Measurements from ENCODE around the gene SDF4. TPM values are rescaled to one million over a fixed set of nuclear protein-coding genes. Genes with fewer than 3 reads are reported as not detected.

The SDF4 gene
- polyA plus RNA-seq, 1 experiment: 109 TPM

DNA sequence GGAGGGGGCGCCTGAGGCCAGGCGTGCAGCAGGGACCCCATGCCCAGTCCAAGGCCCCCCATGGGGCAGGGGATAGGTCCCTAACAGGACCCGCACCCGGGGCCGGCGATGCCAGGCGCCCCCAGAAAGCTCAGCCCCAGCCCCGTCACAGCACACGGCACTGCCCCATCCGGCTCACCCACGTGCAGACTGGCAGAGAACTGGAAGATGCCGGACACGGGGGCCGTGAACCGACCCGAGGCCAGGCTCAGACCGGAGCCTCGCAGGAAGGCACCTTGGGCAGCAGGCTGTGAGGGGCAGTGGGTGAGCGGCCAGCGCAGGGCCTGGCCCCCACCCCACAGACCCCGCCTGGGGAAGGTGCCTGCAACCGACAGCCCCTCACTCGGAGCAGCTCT lies 11.5 kb upstream of the SDF4 start:
- Histone ChIP-seq H3K4me3 (ENCODE audit: low read depth, low read length) (no peak overlapping the region), H3K9me3 (ENCODE audit: control insufficient read depth, insufficient read depth, low read length) (no peaks in the 10 kb centered on the region; the same call in 1 of the 2 replicates), H3K27ac (ENCODE audit: low read depth, low read length) (no peak overlapping the region), H3K27me3 (ENCODE audit: control insufficient read depth, insufficient read depth, low read length) (peaks cover 4% of the 10 kb centered on the region)
- ChIA-PET CTCF (interaction anchor here (0.5 to 1.2 kb wide), 2 partner anchors 122 to 259 kb away, joined by 3 read pairs; no protein-coding TSS in a partner anchor), POLR2A (no interaction called here)
- no peak for DNase-seq (ENCODE audit: low read depth, low spot score)
- TF ChIP-seq, protein P1, sequence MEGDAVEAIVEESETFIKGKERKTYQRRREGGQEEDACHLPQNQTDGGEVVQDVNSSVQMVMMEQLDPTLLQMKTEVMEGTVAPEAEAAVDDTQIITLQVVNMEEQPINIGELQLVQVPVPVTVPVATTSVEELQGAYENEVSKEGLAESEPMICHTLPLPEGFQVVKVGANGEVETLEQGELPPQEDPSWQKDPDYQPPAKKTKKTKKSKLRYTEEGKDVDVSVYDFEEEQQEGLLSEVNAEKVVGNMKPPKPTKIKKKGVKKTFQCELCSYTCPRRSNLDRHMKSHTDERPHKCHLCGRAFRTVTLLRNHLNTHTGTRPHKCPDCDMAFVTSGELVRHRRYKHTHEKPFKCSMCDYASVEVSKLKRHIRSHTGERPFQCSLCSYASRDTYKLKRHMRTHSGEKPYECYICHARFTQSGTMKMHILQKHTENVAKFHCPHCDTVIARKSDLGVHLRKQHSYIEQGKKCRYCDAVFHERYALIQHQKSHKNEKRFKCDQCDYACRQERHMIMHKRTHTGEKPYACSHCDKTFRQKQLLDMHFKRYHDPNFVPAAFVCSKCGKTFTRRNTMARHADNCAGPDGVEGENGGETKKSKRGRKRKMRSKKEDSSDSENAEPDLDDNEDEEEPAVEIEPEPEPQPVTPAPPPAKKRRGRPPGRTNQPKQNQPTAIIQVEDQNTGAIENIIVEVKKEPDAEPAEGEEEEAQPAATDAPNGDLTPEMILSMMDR (IDR thresholded peaks at IDR 0.05; ENCODE audit: low read depth, low read length): no peak

DNA sequence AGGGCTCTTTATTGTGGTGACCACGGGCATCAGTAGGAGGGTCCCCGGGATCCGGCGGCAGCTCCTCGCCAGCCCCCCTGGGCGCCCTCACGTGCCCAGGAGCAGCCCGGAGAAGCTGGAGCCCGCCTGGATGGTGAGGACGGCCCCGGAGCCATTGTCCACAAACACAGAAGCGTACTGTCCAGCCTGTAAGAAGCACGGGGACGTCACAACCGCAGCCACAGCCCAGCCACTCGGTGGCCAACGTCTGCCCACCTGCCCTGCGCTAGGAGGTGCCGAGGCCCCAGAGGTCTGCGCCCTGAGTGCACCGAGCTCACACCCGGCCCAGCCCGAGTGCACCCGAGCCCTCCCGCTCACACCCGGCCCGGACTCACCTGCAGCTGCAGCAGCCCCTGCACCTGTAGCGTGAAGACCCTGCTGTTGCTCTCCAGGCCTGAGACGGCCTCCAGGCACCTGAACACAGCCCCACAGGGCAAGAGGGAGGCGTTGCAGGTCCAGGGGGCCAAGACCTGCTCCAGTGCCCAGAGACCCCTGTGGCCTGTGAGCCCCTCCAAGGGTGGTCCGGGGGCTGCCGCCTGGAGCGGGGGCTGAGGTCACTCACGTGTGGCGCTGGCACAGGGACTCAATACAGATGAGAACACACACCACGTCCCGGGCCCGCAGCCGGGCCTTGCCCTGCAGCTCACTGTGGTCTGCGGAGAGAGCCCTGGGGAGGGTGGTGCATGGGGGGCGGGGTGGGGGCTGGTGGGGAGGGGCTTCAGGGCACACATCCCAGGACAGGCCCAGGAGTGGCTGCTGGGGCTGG lies 10.9 kb upstream of the SDF4 start:
- peaks cover 4% of the 10 kb centered on the region for H3K27me3 ChIP-seq (ENCODE audit: control insufficient read depth, insufficient read depth, low read length)
- POLR2A ChIA-PET: no interaction called here
- CTCF ChIA-PET: interaction anchor here (0.5 kb wide), 1 partner anchor 258 kb away, joined by 3 read pairs; no protein-coding TSS in a partner anchor
- TF ChIP-seq, protein P1 (IDR thresholded peaks at IDR 0.05; ENCODE audit: low read depth, low read length): no peak
- no peak overlapping the region for H3K27ac ChIP-seq (ENCODE audit: low read depth, low read length)
- H3K4me3 ChIP-seq (ENCODE audit: low read depth, low read length): no peak overlapping the region
- no peaks in the 10 kb centered on the region; the same call in 1 of the 2 replicates for H3K9me3 ChIP-seq (ENCODE audit: control insufficient read depth, insufficient read depth, low read length)
- DNase-seq (ENCODE audit: low read depth, low spot score): no peak

DNA sequence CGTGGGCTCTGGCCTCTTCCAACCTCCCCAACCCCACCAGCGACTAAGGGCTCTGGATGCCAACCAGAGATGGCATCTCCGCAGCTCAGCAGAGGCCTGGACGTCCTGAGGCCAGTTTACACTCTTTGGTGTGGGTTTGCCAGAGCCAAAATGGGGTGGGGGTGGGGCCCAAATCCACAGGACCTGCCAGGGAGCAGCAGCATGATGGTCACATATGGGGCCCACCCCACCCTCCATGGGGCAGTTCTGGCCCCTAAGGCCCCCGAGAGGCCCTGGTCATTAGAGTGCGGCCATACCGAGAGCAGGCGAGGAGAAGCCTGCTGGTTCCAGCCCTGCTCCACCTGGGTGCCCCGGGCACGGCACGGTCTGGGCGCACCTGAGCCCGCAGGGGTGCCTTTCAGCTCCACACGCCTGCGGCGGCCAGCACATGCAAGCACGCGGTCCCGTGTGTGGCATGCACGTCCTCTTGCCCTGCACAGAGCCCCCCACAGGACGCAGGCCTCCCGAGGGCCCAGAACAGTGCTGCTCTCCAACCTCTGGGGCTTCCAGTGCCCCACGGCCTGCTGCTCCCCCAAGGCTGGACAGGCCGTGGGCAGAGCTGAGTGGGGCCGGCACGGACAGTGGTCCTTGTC lies 9.9 kb upstream of the SDF4 start:
- Histone ChIP-seq H3K4me3 (ENCODE audit: low read depth, low read length) (no peak overlapping the region), H3K27ac (ENCODE audit: low read depth, low read length) (no peak overlapping the region), H3K27me3 (ENCODE audit: control insufficient read depth, insufficient read depth, low read length) (no peaks in the 10 kb centered on the region), H3K9me3 (ENCODE audit: control insufficient read depth, insufficient read depth, low read length) (no peaks in the 10 kb centered on the region; the same call in 1 of the 2 replicates)
- ChIA-PET POLR2A (interaction anchor here (0.6 kb wide), 1 partner anchor 9 kb away, joined by 3 read pairs; no protein-coding TSS in a partner anchor), CTCF (interaction anchor here (0.6 kb wide), 1 partner anchor 118 kb away, joined by 3 read pairs; no protein-coding TSS in a partner anchor)
- no peak for DNase-seq (ENCODE audit: low read depth, low spot score)
- TF ChIP-seq, protein P1 (IDR thresholded peaks at IDR 0.05; ENCODE audit: low read depth, low read length): no peak

DNA sequence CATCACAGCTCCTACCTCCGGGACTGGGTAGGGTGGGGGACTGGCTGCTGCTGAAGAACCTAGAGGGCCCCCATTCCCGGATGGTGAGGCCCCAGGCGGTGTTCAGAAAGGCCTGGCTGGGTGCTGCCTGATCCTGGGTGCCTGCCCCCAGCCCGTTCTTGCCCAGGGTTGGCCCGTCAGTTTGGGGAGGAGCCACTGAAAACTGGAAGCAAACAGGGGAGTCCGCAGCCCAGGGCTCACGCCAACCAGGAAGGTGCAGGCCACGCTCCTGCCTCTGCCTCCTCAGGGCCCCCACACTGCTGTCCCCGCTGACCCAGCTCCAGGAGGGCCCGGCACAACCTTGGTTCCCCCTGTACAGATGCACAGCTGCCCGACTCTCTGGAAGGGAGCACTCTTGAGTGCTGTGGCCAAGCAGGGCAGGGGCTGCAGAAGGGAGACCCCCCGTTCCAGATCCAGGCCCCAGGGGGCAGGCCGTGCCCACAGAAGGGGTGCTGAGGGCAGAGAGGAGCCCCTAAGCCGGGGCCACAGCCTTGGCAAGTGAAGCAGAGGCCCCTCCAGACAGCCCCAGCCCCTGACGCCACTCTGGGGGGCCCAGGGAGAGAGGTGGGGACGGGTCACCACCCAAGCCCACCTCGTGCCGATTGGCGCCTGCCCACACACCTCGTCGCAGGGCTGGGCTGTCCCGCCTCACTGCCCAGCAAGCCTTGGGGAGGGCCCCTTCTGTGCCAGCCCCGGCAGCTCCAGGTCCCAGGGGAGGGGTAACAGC lies 9.2 kb upstream of the SDF4 start:
- H3K4me3 ChIP-seq (ENCODE audit: low read depth, low read length): peak overlapping the region; percentile 31
- H3K27me3 ChIP-seq (ENCODE audit: control insufficient read depth, insufficient read depth, low read length): no peaks in the 10 kb centered on the region
- TF ChIP-seq, protein P1 (IDR thresholded peaks at IDR 0.05; ENCODE audit: low read depth, low read length): no peak
- ChIA-PET CTCF (interaction anchor here (0.6 to 1.4 kb wide), 2 partner anchors 117 to 119 kb away, joined by 3 to 5 read pairs; no protein-coding TSS in a partner anchor), POLR2A (interaction anchor here (0.6 kb wide), 1 partner anchor 10 kb away, joined by 3 read pairs; no protein-coding TSS in a partner anchor)
- no peak for DNase-seq (ENCODE audit: low read depth, low spot score)
- no peaks in the 10 kb centered on the region; the same call in 1 of the 2 replicates for H3K9me3 ChIP-seq (ENCODE audit: control insufficient read depth, insufficient read depth, low read length)
- no peak overlapping the region for H3K27ac ChIP-seq (ENCODE audit: low read depth, low read length)

Data from AG04450 (cell line).